ENCODE data around the gene ZFAND3. TPM values are rescaled to one million over a fixed set of nuclear protein-coding genes. Genes with fewer than 3 reads are reported as not detected.

The ZFAND3 gene
- total and polyA plus RNA-seq, 2 of the 4 experiments (the other 2 are of a cell fraction): 10.9 to 26.7 TPM

DNA sequence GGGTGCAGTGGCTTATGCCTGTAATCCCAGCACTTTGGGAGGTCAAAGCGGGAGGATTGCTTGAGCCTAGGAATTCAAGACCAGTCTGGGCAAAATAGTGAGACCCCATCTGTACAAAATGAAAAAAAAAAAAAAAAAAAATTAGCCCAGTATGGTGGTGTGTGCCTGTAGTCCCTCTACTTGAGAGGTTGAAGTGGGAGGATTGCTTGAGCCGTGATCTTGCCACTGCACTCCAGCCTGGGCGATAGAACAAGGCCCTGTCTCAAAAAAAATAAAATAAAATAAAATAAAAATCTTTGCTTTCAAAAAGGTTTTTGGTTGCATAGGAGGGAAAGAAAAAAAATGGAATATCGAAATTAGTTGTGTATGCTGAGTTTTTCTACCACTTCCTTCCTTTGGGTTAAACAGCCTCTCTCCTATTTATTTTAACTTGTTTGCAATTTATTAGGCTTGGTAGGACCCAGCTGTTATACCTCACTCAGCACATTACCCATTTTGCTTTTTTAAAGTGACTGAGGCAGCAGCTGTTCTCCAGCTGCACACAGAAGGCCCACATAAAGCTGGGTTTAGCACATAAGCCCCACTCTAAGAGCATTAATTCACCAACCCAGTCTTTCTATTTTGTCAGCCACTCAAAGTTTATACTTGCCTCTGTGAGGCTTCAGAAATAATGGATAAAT is 152.3 kb downstream of the ZFAND3 start:
- no peaks in the 10 kb centered on the region for H3K27me3 ChIP-seq (ENCODE audit: control insufficient read depth, insufficient read depth, low read length)
- no peak overlapping the region for H3K14ac ChIP-seq (replicated peaks; ENCODE audit: low read depth, low read length)
- H2BK5ac ChIP-seq (ENCODE audit: low read depth, low read length, poor library complexity, severe bottlenecking): no peak overlapping the region
- no peak overlapping the region for H2AFZ ChIP-seq (replicated peaks; ENCODE audit: low read length, poor library complexity)
- BruUV-seq (replicated peaks): no TSS peak
- no peak overlapping the region for H2AK9ac ChIP-seq (replicated peaks; ENCODE audit: low read depth, low read length, poor library complexity)
- no peak overlapping the region for H3K4ac ChIP-seq (ENCODE audit: low read depth, low read length)
- no peak overlapping the region for H3K4me3 ChIP-seq (ENCODE audit: insufficient read depth, low read depth, low read length)
- dilution Hi-C loops (cut with HindIII; ENCODE audit: low sequenced_read_pairs, unreplicated experiment): no loop called here
- peaks cover 62% of the 10 kb centered on the region for H4K20me1 ChIP-seq (ENCODE audit: insufficient read depth, low read length)
- no CpG with 5 or more reads among the region's 4 CpGs for WGBS, 2 experiments (ENCODE audit: extremely low coverage in 2 of 2, insufficient read length in 1 of 2)
- no peak overlapping the region for H2BK20ac ChIP-seq (ENCODE audit: low read depth, low read length)
- H2BK120ac ChIP-seq (ENCODE audit: low read depth, low read length): no peak overlapping the region
- H3K4me2 ChIP-seq (ENCODE audit: low read depth, low read length): peak overlapping the region; percentile 26; the same call in 1 of the 2 replicates
- H2BK15ac ChIP-seq (ENCODE audit: low read depth, low read length): no peak overlapping the region; the same call in 2 of the 3 replicates
- no peak overlapping the region for H3K23ac ChIP-seq (ENCODE audit: low read depth, low read length)
- no peak overlapping the region for H4K8ac ChIP-seq (ENCODE audit: low read depth in 2 of 2, low read length in 2 of 2)
- H3K9me1 ChIP-seq (ENCODE audit: insufficient read depth, low read length): no peaks in the 10 kb centered on the region
- H3K79me1 ChIP-seq (ENCODE audit: low read depth in 1 of 2, low read length in 2 of 2): peaks cover 29 to 76% of the 10 kb centered on the region in 2 experiments
- peak; percentile 79 for ATAC-seq (ENCODE audit: low read depth)
- intact Hi-C loops (cut with micrococcal nuclease): no loop called here
- no peak overlapping the region for H2AK5ac ChIP-seq (ENCODE audit: low read depth, low read length)
- H3K18ac ChIP-seq (ENCODE audit: low read depth, low read length): no peak overlapping the region
- no peak overlapping the region for H4K91ac ChIP-seq (ENCODE audit: insufficient read depth, low read depth, low read length)
- POLR2A ChIA-PET (ENCODE audit: unreplicated experiment): no interaction called here
- peaks cover 2% of the 10 kb centered on the region for H3K9me3 ChIP-seq (ENCODE audit: control insufficient read depth, insufficient read depth, low read length)
- 0 out of 2 replicates have a peak, but pooled peaks cover 2% of the 10 kb centered on the region for H3K36me3 ChIP-seq (ENCODE audit: control insufficient read depth, insufficient read depth, low read length)
- CTCF ChIA-PET: interaction anchor here (0.6 kb wide), 2 partner anchors 11 to 17 kb away, joined by 3 read pairs; no protein-coding TSS in a partner anchor
- H3K9ac ChIP-seq (ENCODE audit: low read depth, low read length): no peak overlapping the region
- in situ Hi-C loops (cut with MboI; ENCODE audit: low sequenced_read_pairs): no loop called here
- H3K4me1 ChIP-seq (ENCODE audit: control insufficient read depth, insufficient read depth, low read length): peaks cover 3% of the 10 kb centered on the region
- peak; percentile 72 for DNase-seq
- TF ChIP-seq RFX5 (IDR thresholded peaks at IDR 0.05; ENCODE audit: low read depth, low read length): no peak
- TF ChIP-seq NFE2L2 (IDR thresholded peaks at IDR 0.05; ENCODE audit: low read depth, low read length): no peak
- no peak for TF ChIP-seq CHD1 (IDR thresholded peaks at IDR 0.05; ENCODE audit: low read depth, low read length)
- TF ChIP-seq, protein P1, sequence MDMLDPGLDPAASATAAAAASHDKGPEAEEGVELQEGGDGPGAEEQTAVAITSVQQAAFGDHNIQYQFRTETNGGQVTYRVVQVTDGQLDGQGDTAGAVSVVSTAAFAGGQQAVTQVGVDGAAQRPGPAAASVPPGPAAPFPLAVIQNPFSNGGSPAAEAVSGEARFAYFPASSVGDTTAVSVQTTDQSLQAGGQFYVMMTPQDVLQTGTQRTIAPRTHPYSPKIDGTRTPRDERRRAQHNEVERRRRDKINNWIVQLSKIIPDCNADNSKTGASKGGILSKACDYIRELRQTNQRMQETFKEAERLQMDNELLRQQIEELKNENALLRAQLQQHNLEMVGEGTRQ (IDR thresholded peaks at IDR 0.05; ENCODE audit: low read depth, low read length): no peak
- no peak for TF ChIP-seq POLR2A (IDR thresholded peaks at IDR 0.05; ENCODE audit: low read depth, low read length)
- TF ChIP-seq BHLHE40 (IDR thresholded peaks at IDR 0.05; ENCODE audit: low read depth, low read length): no peak
- no peak for TF ChIP-seq RCOR1 (IDR thresholded peaks at IDR 0.05; ENCODE audit: insufficient replicate concordance, low read length)
- TF ChIP-seq ELK1 (IDR thresholded peaks at IDR 0.05; ENCODE audit: borderline replicate concordance, low read depth, low read length): no peak
- H4K5ac ChIP-seq (ENCODE audit: low read depth, low read length): no peak overlapping the region
- peak overlapping the region; percentile 50; the same call in 1 of the 2 replicates for H3K27ac ChIP-seq (ENCODE audit: insufficient read depth, low read length)
- H3K56ac ChIP-seq (ENCODE audit: extremely low read depth, insufficient read depth, low read length): no peak overlapping the region

All from IMR-90 (cell line).